KMS-11 (cell line): Measurements from ENCODE around the gene UBE2J1.

ENCODE experiments used
- H2AFZ ChIP-seq: fragments of 200-600 bp; sonication (generic); 2 replicates; pipeline ENCODE4 v1.6.1; 2016; ENCODE audit warnings: antibody characterized with exemption, mixed run types, low read depth
- H3K27ac ChIP-seq: fragments of 200-600 bp; sonication (generic); 2 replicates; pipeline ENCODE4 v1.6.1; 2016; ENCODE audit warnings: mild to moderate bottlenecking, mixed run types
- H3K27me3 ChIP-seq: fragments of 200-600 bp; sonication (generic); 2 replicates; pipeline ENCODE4 v1.6.1; 2017; ENCODE audit warnings: mild to moderate bottlenecking, low read depth, mixed run types, moderate library complexity; ENCODE audit not compliant: insufficient read depth
- H3K36me3 ChIP-seq: fragments of 200-600 bp; sonication (generic); 2 replicates; pipeline ENCODE4 v1.6.1; 2017; ENCODE audit warnings: mild to moderate bottlenecking, mixed run types; ENCODE audit not compliant: insufficient read depth
- H3K4me1 ChIP-seq: fragments of 200-600 bp; sonication (generic); 2 replicates; pipeline ENCODE4 v1.6.1; 2016; ENCODE audit warnings: mild to moderate bottlenecking, low read depth, mixed run types; ENCODE audit not compliant: poor library complexity, severe bottlenecking
- H3K4me2 ChIP-seq: fragments of 200-600 bp; sonication (generic); 2 replicates; pipeline ENCODE4 v1.7.0; 2016; ENCODE audit warnings: mild to moderate bottlenecking, mixed run types
- H3K4me3 ChIP-seq: fragments of 200-600 bp; sonication (generic); IDR thresholded peaks from 2 replicates; pipeline ENCODE4 v1.6.1; 2017; ENCODE audit warnings: low read depth, low read length, mixed read lengths; ENCODE audit not compliant: insufficient read depth
- H3K79me2 ChIP-seq: fragments of 200-600 bp; sonication (generic); 2 replicates; pipeline ENCODE4 v1.6.1; 2016; ENCODE audit warnings: low read depth, mixed run types; ENCODE audit not compliant: insufficient read depth
- H3K9ac ChIP-seq: fragments of 200-600 bp; sonication (generic); 2 replicates; pipeline ENCODE4 v1.6.1; 2016; ENCODE audit warnings: mild to moderate bottlenecking, mixed run types
- H4K20me1 ChIP-seq: fragments of 200-600 bp; sonication (generic); 2 replicates; pipeline ENCODE4 v1.6.1; 2016; ENCODE audit warnings: mild to moderate bottlenecking, mixed run types; ENCODE audit not compliant: insufficient read depth
- CTCF ChIP-seq: fragments of 200-600 bp; sonication (generic); conservative IDR thresholded peaks from 2 replicates; pipeline ENCODE4 v1.6.1; 2017; ENCODE audit warnings: low read depth, mild to moderate bottlenecking, antibody characterized with exemption, low read length, moderate library complexity, mixed read lengths

The UBE2J1 gene

GRCh38 chr6:89286516-89286915 is 66.0 kb downstream of the UBE2J1 start:
- no peak overlapping the region for H3K9ac ChIP-seq
- H3K27ac ChIP-seq: no peak overlapping the region
- no peaks in the 10 kb centered on the region for H4K20me1 ChIP-seq
- no peak overlapping the region for H3K4me2 ChIP-seq
- H3K36me3 ChIP-seq: no peaks in the 10 kb centered on the region
- no peaks in the 10 kb centered on the region for H3K79me2 ChIP-seq
- no peaks in the 10 kb centered on the region for H3K27me3 ChIP-seq
- no peaks in the 10 kb centered on the region for H3K4me1 ChIP-seq
- H2AFZ ChIP-seq: no peak overlapping the region
- no peak overlapping the region for H3K4me3 ChIP-seq
- TF ChIP-seq CTCF: no peak

- no peak overlapping the region for H2AFZ ChIP-seq
- H3K9ac ChIP-seq: no peak overlapping the region
- H3K4me3 ChIP-seq: no peak overlapping the region
- no peak for TF ChIP-seq CTCF
- no peaks in the 10 kb centered on the region for H3K79me2 ChIP-seq
- no peaks in the 10 kb centered on the region for H3K4me1 ChIP-seq
- H3K4me2 ChIP-seq: no peak overlapping the region
- H4K20me1 ChIP-seq: no peaks in the 10 kb centered on the region
- H3K27ac ChIP-seq: no peak overlapping the region
- H3K36me3 ChIP-seq: no peaks in the 10 kb centered on the region
- H3K27me3 ChIP-seq: no peaks in the 10 kb centered on the region
Measured at GRCh38 chr6:89284963-89285735, 67.4 kb downstream of the UBE2J1 start.

- TF ChIP-seq CTCF: no peak
Measured at GRCh38 chr6:89284081-89284480, 68.4 kb downstream of the UBE2J1 start.

GRCh38 chr6:89282749-89283148 is 69.8 kb downstream of the UBE2J1 start:
- Histone ChIP-seq H3K4me3 (no peak overlapping the region), H3K4me1 (no peaks in the 10 kb centered on the region), H4K20me1 (no peaks in the 10 kb centered on the region), H3K9ac (no peak overlapping the region), H3K27me3 (no peaks in the 10 kb centered on the region), H3K79me2 (no peaks in the 10 kb centered on the region), H3K27ac (no peak overlapping the region), H3K36me3 (no peaks in the 10 kb centered on the region), H2AFZ (no peak overlapping the region), H3K4me2 (no peak overlapping the region)
- TF ChIP-seq CTCF: no peak

More at GRCh38 chr6:89284081-89284480, 68.4 kb downstream of the UBE2J1 start:
- no peak overlapping the region for H3K27ac ChIP-seq
- H3K36me3 ChIP-seq: no peaks in the 10 kb centered on the region
- no peaks in the 10 kb centered on the region for H3K79me2 ChIP-seq
- no peaks in the 10 kb centered on the region for H3K4me1 ChIP-seq
- no peaks in the 10 kb centered on the region for H3K27me3 ChIP-seq
- H3K4me2 ChIP-seq: no peak overlapping the region
- H3K9ac ChIP-seq: no peak overlapping the region
- no peaks in the 10 kb centered on the region for H4K20me1 ChIP-seq
- no peak overlapping the region for H3K4me3 ChIP-seq
- H2AFZ ChIP-seq: no peak overlapping the region
